Mesenteric fat pad (tissue), 1 donor: ENCODE measurements around the gene OR2J2. TPM values are rescaled to one million over a fixed set of nuclear protein-coding genes. Genes with fewer than 3 reads are reported as not detected.
"Not testable (repeated sequence)": the region's sequence is repeated elsewhere in the genome, so short reads cannot be mapped to it uniquely, and the experiment has no call there.

Source experiments
- DNase-seq: peaks from one replicate; pipeline ENCODE4 v3.0.0-alpha.2; 2020; ENCODE audit warnings: low spot score
- total RNA-seq: library from RNA; stranded (reverse); fragmentation: NEBNext Ultra II Directional; extraction: Animal tissue kit (Norgen Biotek cat#: 25700); gene quantifications from one replicate; pipeline ENCODE4 v1.2.1, GENCODE V29; 2021
- donor health status: DM: yes; HTN: yes; CAD: no.

Gene OR2J2
- total RNA-seq, 1 donor from 2014 or later: not detected

DNA sequence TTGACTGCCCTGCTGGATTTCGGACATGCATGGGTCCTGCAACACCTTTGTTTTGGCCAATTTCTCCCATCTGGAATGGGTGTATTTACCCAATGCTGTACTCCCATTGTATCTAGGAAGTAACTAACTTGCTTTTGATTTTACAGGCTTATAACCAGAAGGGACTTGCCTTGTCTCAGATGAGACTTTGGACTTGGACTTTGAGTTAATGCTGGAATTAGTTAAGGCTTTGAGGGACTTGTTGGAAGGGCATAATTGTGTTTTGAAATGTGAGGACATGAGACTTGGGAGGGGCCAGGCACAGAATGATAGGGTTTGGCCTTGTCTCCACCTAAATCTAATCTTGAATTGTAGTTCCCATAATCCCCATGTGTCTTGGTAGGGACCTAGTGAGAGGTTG lies 47.3 kb downstream of the OR2J2 start:
- not testable (repeated sequence) for DNase-seq

Other genes starting within 250 kb of the OR2J2 start
- 39.6 TPM for gene TRIM27, start 246.9 kb upstream of the OR2J2 start, total RNA-seq
- gene ZNF311, start 165.6 kb upstream of the OR2J2 start, total RNA-seq: 0.64 TPM
- not detected for gene OR2W1, start 125.7 kb upstream of the OR2J2 start, total RNA-seq
- not detected for gene OR2B3, start 83.6 kb upstream of the OR2J2 start, total RNA-seq
- not detected for gene OR2J1, start 71.4 kb upstream of the OR2J2 start, total RNA-seq
- not detected for gene OR2J3, start 62.8 kb upstream of the OR2J2 start, total RNA-seq
- gene OR14J1, start 130.8 kb downstream of the OR2J2 start, total RNA-seq: not detected
- not detected for gene OR5V1, start 198.0 kb downstream of the OR2J2 start, total RNA-seq
- gene OR12D3, start 204.4 kb downstream of the OR2J2 start, total RNA-seq: not detected
- not detected for gene OR12D2, start 224.7 kb downstream of the OR2J2 start, total RNA-seq
- not detected for gene OR12D1, start 244.0 kb downstream of the OR2J2 start, total RNA-seq